ENCODE measurements around the gene CHRDL2.

The CHRDL2 gene

GRCh38 chr11:74743640-74744039 is 12.4 kb upstream of the CHRDL2 start:
- Histone ChIP-seq H3K27ac (ENCODE audit: low read length) (no peak overlapping the region), H4K20me1 (ENCODE audit: insufficient read depth, low read length) (no peaks in the 10 kb centered on the region), H3K4me2 (ENCODE audit: low read depth, low read length) (no peak overlapping the region), H3K4me1 (ENCODE audit: low read length) (peaks cover 7% of the 10 kb centered on the region), H3K9ac (ENCODE audit: low read length) (no peak overlapping the region), H3F3A (ENCODE audit: insufficient read depth, low read length) (no peaks in the 10 kb centered on the region), H2AFZ (ENCODE audit: low read length) (no peak overlapping the region), H3K79me2 (ENCODE audit: low read length) (no peaks in the 10 kb centered on the region), H3K9me3 (replicated peaks; ENCODE audit: insufficient read depth, low read length) (no peaks in the 10 kb centered on the region), H3K4me3 (ENCODE audit: low read length) (no peak overlapping the region), H3K36me3 (replicated peaks; ENCODE audit: insufficient read depth, low read length) (no peaks in the 10 kb centered on the region), H3K27me3 (replicated peaks; ENCODE audit: insufficient read depth, low read length) (no peaks in the 10 kb centered on the region), H3K9me2 (replicated peaks; ENCODE audit: insufficient read depth, low read length) (no peaks in the 10 kb centered on the region)
- DNase-seq: no peak
- TF ChIP-seq EZH2phosphoT487 (IDR thresholded peaks at IDR 0.05; ENCODE audit: low read length) (no peak), CTCF (IDR thresholded peaks at IDR 0.05; ENCODE audit: low read length) (no peak), EZH2 (optimal IDR thresholded peaks at IDR 0.05; ENCODE audit: low read depth, low read length) (no peak)

- Histone ChIP-seq H3K9me2 (replicated peaks; ENCODE audit: insufficient read depth, low read length) (no peaks in the 10 kb centered on the region), H3K4me3 (ENCODE audit: low read length) (no peak overlapping the region), H3K9me3 (replicated peaks; ENCODE audit: insufficient read depth, low read length) (no peaks in the 10 kb centered on the region), H3K4me2 (ENCODE audit: low read depth, low read length) (no peak overlapping the region), H3K27me3 (replicated peaks; ENCODE audit: insufficient read depth, low read length) (no peaks in the 10 kb centered on the region), H3K79me2 (ENCODE audit: low read length) (no peaks in the 10 kb centered on the region), H3K4me1 (ENCODE audit: low read length) (no peaks in the 10 kb centered on the region), H3K9ac (ENCODE audit: low read length) (no peak overlapping the region), H3K36me3 (replicated peaks; ENCODE audit: insufficient read depth, low read length) (no peaks in the 10 kb centered on the region), H2AFZ (ENCODE audit: low read length) (no peak overlapping the region), H3K27ac (ENCODE audit: low read length) (no peak overlapping the region), H4K20me1 (ENCODE audit: insufficient read depth, low read length) (no peaks in the 10 kb centered on the region), H3F3A (ENCODE audit: insufficient read depth, low read length) (no peaks in the 10 kb centered on the region)
- TF ChIP-seq CTCF (IDR thresholded peaks at IDR 0.05; ENCODE audit: low read length): no peak
- TF ChIP-seq EZH2 (optimal IDR thresholded peaks at IDR 0.05; ENCODE audit: low read depth, low read length): no peak
- no peak for TF ChIP-seq EZH2phosphoT487 (IDR thresholded peaks at IDR 0.05; ENCODE audit: low read length)
- DNase-seq: no peak
These were observed 10.8 kb upstream of the CHRDL2 start for GRCh38 chr11:74742070-74742469.

GRCh38 chr11:74739546-74740270 is 8.5 kb upstream of the CHRDL2 start:
- TF ChIP-seq CTCF (IDR thresholded peaks at IDR 0.05; ENCODE audit: low read length) (peak; percentile 94), EZH2phosphoT487 (IDR thresholded peaks at IDR 0.05; ENCODE audit: low read length) (no peak), EZH2 (optimal IDR thresholded peaks at IDR 0.05; ENCODE audit: low read depth, low read length) (no peak)
- Histone ChIP-seq H3K9me3 (replicated peaks; ENCODE audit: insufficient read depth, low read length) (no peaks in the 10 kb centered on the region), H3F3A (ENCODE audit: insufficient read depth, low read length) (no peaks in the 10 kb centered on the region), H3K36me3 (replicated peaks; ENCODE audit: insufficient read depth, low read length) (no peaks in the 10 kb centered on the region), H4K20me1 (ENCODE audit: insufficient read depth, low read length) (no peaks in the 10 kb centered on the region), H3K9me2 (replicated peaks; ENCODE audit: insufficient read depth, low read length) (no peaks in the 10 kb centered on the region), H3K27ac (ENCODE audit: low read length) (no peak overlapping the region), H3K9ac (ENCODE audit: low read length) (no peak overlapping the region), H3K79me2 (ENCODE audit: low read length) (no peaks in the 10 kb centered on the region), H3K27me3 (replicated peaks; ENCODE audit: insufficient read depth, low read length) (no peaks in the 10 kb centered on the region), H3K4me1 (ENCODE audit: low read length) (no peaks in the 10 kb centered on the region), H3K4me2 (ENCODE audit: low read depth, low read length) (no peak overlapping the region), H2AFZ (ENCODE audit: low read length) (no peak overlapping the region), H3K4me3 (ENCODE audit: low read length) (no peak overlapping the region)
- peak; percentile 31 for DNase-seq

Measured in MM.1S (cell line).